K562 (cell line): Measurements from ENCODE around the gene CKAP5. TPM values are rescaled to one million over a fixed set of nuclear protein-coding genes. Genes with fewer than 3 reads are reported as not detected.

Experiments used
- ARID1B ChIP-seq: fragments of 450-650 bp; IDR thresholded peaks from 2 replicates; pipeline ENCODE4 v1.6.1; 2016; ENCODE audit warnings: antibody characterized with exemption, mild to moderate bottlenecking, inconsistent platforms
- ATF7 ChIP-seq: fragments of 450-650 bp; IDR thresholded peaks from 2 replicates; pipeline ENCODE4 v1.7.1; 2014; ENCODE audit warnings: mild to moderate bottlenecking, moderate library complexity
- CHD4 ChIP-seq: fragments of 200-600 bp; sonication (generic); IDR thresholded peaks from 3 replicates; pipeline ENCODE4 v1.6.1; 2012; ENCODE audit warnings: low read depth, mild to moderate bottlenecking, mixed read lengths, low read length, inconsistent platforms; ENCODE audit not compliant: insufficient read depth, insufficient replicate concordance, poor library complexity, severe bottlenecking
- DPF2 ChIP-seq: fragments of 450-650 bp; IDR thresholded peaks from 2 replicates; pipeline ENCODE4 v1.6.1; 2016
- E2F5 ChIP-seq: sonication (generic); formaldehyde crosslinking; IDR thresholded peaks from 2 replicates; pipeline ENCODE4 v1.8.0; 2022; ENCODE audit warnings: mild to moderate bottlenecking, missing genetic modification reagents
- JUNB ChIP-seq: fragments of 450-650 bp; formaldehyde crosslinking; conservative IDR thresholded peaks from 2 replicates; pipeline ENCODE4 v1.4.0; 2020; ENCODE audit warnings: mild to moderate bottlenecking
- MGA ChIP-seq: fragments of 450-650 bp; IDR thresholded peaks from 2 replicates; pipeline ENCODE4 v1.6.1; 2016; ENCODE audit warnings: mild to moderate bottlenecking, moderate library complexity
- MXD1 ChIP-seq: fragments of 250-450 bp; sonication (Bioruptor Pico); IDR thresholded peaks from 2 replicates; pipeline ENCODE4 v1.8.0; 2021; ENCODE audit warnings: borderline replicate concordance, mild to moderate bottlenecking, moderate library complexity; ENCODE audit not compliant: poor library complexity, severe bottlenecking
- NR2C1 ChIP-seq, 2 experiments: fragments of 450-650 bp; IDR thresholded peaks; 2 replicates each; pipeline ENCODE4 v1.6.1; 2017; ENCODE audit warnings: mild to moderate bottlenecking in 2 of 2, antibody characterized with exemption in 1 of 2, inconsistent platforms in 1 of 2, missing compliant biosample characterization in 1 of 2, missing genetic modification characterization in 1 of 2
- POLR2B ChIP-seq: fragments of 450-650 bp; IDR thresholded peaks from 2 replicates; pipeline ENCODE4 v1.6.1; 2018; ENCODE audit warnings: low read depth; ENCODE audit not compliant: partially characterized antibody
- SRSF1 ChIP-seq: fragments of 200-400 bp; formaldehyde crosslinking; IDR thresholded peaks from 2 replicates; pipeline ENCODE4 v1.6.1; 2017; ENCODE audit warnings: mild to moderate bottlenecking, low read depth, low read length, moderate library complexity
- TARDBP ChIP-seq: fragments of 450-650 bp; IDR thresholded peaks from 2 replicates; pipeline ENCODE4 v1.6.1; 2016
- TEAD4 ChIP-seq, 2 experiments: sonication (generic) in 1 of 2; formaldehyde crosslinking in 1 of 2; IDR thresholded peaks; 2 replicates each; pipeline versions ENCODE4 v1.6.1 to v1.8.0; 2012 to 2022; ENCODE audit warnings: borderline replicate concordance in 1 of 2, inconsistent platforms in 1 of 2, low read length in 1 of 2, mild to moderate bottlenecking in 1 of 2, missing genetic modification reagents in 1 of 2
- USF1 ChIP-seq: sonication (generic); formaldehyde crosslinking; IDR thresholded peaks from 2 replicates; pipeline ENCODE4 v1.9.0; 2022; ENCODE audit warnings: mild to moderate bottlenecking, missing genetic modification reagents
- polyA plus RNA-seq, 8 experiments: library from polyadenylated mRNA; depleted of rRNA in 4 of 8; stranded (reverse) in 5 of 8; unstranded in 3 of 8; fragments of >200 nt; fragmentation: Nextera tagmentation in 2 of 8; fragmentation: Illumina TruSeq in 1 of 8; extraction: Ambion mirVana in 2 of 8; extraction: Trizol in 1 of 8; gene quantifications; 2 replicates each; pipeline versions ENCODE4 v1.2.1 to v1.2.3, GENCODE V29; 2011 to 2014; ENCODE audit warnings: inconsistent platforms in 1 of 8, missing spikeins in 1 of 8
- total RNA-seq, 7 experiments: library from RNA; depleted of rRNA in 6 of 7; stranded (reverse); fragments of >200 nt in 6 of 7; fragmentation: Illumina TruSeq in 2 of 7; extraction: Trizol in 2 of 7; gene quantifications; 2 replicates each; pipeline versions ENCODE4 v1.2.1 to v1.2.3, GENCODE V29; 2011 to 2021; ENCODE audit warnings: low replicate concordance in 1 of 7

CKAP5 gene
- total and polyA plus RNA-seq, 9 of the 15 experiments (the other 6 are each of a cell fraction or from before 2014, with no cell fraction given) = 60.1 to 239 (median 139) TPM

- TF ChIP-seq MGA (peak; percentile 77), MXD1 (no peak), JUNB (CRISPR knock-in tag) (peak; percentile 81), ATF7 (peak; percentile 98), USF1 (CRISPR knock-in tag) (peak; percentile 78), TEAD4 (IDR thresholded peaks at IDR 0.05; ENCODE audit: low read length) (peak; percentile 27; the same call in 1 of the 2 replicates), TEAD4 (CRISPR knock-in tag; IDR thresholded peaks at IDR 0.05; ENCODE audit: borderline replicate concordance) (no peak), CHD4 (no peak), ARID1B (peak; percentile 38), NR2C1 (IDR thresholded peaks at IDR 0.05) (no peak; the same call in 1 of the 2 replicates), NR2C1 (tag; IDR thresholded peaks at IDR 0.05) (peak; percentile 23; the same call in 1 of the 2 replicates), DPF2 (peak; percentile 12; the same call in 1 of the 2 replicates), POLR2B (no peak), SRSF1 (no peak), TARDBP (peak; percentile 81), E2F5 (CRISPR knock-in tag) (no peak)
These were observed 40.1 kb upstream of the CKAP5 start (continued) for GRCh38 chr11:46886211-46886610.
